Activated CD8-positive, alpha-beta memory T cell treated with anti-CD3 and anti-CD28 coated beads, Interleukin-2, amount 10 ng/mL, durations not matched to agents 7 days and 5 days (primary cell): Measurements from ENCODE around the gene MOB3C. TPM values are rescaled to one million over a fixed set of nuclear protein-coding genes. Genes with fewer than 3 reads are reported as not detected.
"Not testable (repeated sequence)": the region's sequence is repeated elsewhere in the genome, so short reads cannot be mapped to it uniquely, and the experiment has no call there.

Experiments
- ATAC-seq: fragments of 150-1000 bp; cut with Tn5 transposase; one replicate; pipeline ENCODE4 v1.10.0; 2021; ENCODE audit warnings: moderate library complexity
- CTCF ChIA-PET: fragments of 350-600 bp; sonication (Branson Sonifier 250); formaldehyde crosslinking; loops from one replicate; lab custom pipeline; 2021; ENCODE audit warnings: antibody characterized with exemption; lab: Charles Lee
- DNase-seq: peaks from one replicate; pipeline ENCODE4 v3.0.0-alpha.2; 2020
- H3K27ac Mint-ChIP-seq: one replicate; pipeline ENCODE4 v1.8.0; 2021; ENCODE audit warnings: mild to moderate bottlenecking, mixed read lengths
- H3K27me3 Mint-ChIP-seq: one replicate; pipeline ENCODE4 v1.8.0; 2021; ENCODE audit warnings: mixed read lengths
- H3K36me3 Mint-ChIP-seq: one replicate; pipeline ENCODE4 v1.8.0; 2021; ENCODE audit warnings: mild to moderate bottlenecking, mixed read lengths
- H3K4me1 Mint-ChIP-seq: one replicate; pipeline ENCODE4 v1.8.0; 2021; ENCODE audit warnings: mixed read lengths
- H3K4me3 Mint-ChIP-seq: one replicate; pipeline ENCODE4 v1.8.0; 2021; ENCODE audit warnings: mild to moderate bottlenecking, moderate library complexity, mixed read lengths
- H3K9me3 Mint-ChIP-seq: one replicate; pipeline ENCODE4 v1.8.0; 2022; ENCODE audit warnings: low read depth, mixed read lengths
- total RNA-seq, 2 experiments: library from RNA; stranded (reverse); gene quantifications; one replicate each; pipeline ENCODE4 v1.2.3, GENCODE V29; 2021

MOB3C gene
- total RNA-seq = 10 to 100 TPM; 18.3 to 20.7 TPM

DNA sequence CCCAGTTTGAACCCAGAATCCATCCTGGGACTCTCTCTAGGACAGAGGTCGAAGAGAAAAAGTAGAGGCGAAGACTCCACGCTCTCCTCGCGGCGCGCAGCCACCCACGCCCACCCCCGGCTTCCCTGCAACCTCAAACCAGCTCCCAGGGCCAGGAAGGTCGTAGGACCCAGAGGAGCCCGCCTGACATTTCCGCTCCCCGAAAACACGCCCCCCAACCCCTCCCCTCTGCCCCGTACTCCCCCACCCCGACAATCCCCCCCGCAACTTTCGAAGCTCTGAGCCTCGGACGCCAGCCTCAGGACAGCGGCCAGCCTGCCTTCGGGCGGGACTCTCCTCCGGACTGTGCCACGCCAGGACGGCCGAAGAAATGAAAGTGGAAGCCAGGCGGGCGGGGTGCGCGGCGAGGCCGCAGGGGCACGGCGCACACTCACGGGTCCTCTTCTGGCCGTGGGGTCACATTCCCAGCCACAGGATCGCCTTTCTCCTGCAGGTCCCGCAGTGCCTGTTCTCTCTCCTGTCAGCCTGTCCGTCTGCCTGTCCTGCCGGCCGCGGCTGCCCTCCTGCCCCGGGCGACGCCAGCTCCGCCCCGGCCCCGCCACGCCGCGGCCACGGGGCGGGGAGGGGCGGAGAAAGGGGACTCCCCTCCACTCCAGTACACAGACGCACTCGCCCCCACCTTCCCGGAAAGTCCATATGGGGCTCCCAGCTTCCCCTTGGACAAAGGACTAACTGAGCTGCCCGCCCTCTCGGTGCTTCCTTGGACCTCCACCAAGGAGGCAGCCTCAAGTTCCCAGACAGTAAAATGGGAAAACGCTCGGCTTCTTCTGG, at the start of gene MOB3C:
MOB3C (minus strand) TSS at position 535 of the 831 bp plus-strand sequence. CDS start 3,490 bp downstream, outside the sequence.
- DNase-seq = peak; percentile 74
- Mint-ChIP-seq H3K4me1 (peaks cover 57% of the 10 kb centered on the region), H3K27ac (peak within 1 kb of the TSS; percentile 84), H3K36me3 (peaks cover 5% of the 10 kb centered on the region), H3K4me3 (peak within 1 kb of the TSS; percentile 91), H3K27me3 (no peaks in the 10 kb centered on the region), H3K9me3 (no peaks in the 10 kb centered on the region)
- ATAC-seq = peak; percentile 88
- CTCF ChIA-PET = interaction anchor here (0.8 to 5.4 kb wide), 11 partner anchors 8 to 108 kb away, joined by 3 to 51 read pairs (median 4); partner anchors contain the start of genes ATPAF1, EFCAB14 and MKNK1

GRCh38 chr1:46665983-46666382, 49.4 kb upstream of the MOB3C start:
- Mint-ChIP-seq H3K9me3 (no peaks in the 10 kb centered on the region), H3K27ac (no peak overlapping the region), H3K4me1 (peaks cover 19% of the 10 kb centered on the region), H3K27me3 (no peaks in the 10 kb centered on the region), H3K36me3 (peaks cover 16% of the 10 kb centered on the region), H3K4me3 (no peak overlapping the region)
- DNase-seq (no peak), ATAC-seq (no peak)
- CTCF ChIA-PET = no interaction called here

GRCh38 chr1:46662919-46663318, 46.3 kb upstream of the MOB3C start:
- H3K27ac Mint-ChIP-seq, H3K9me3 Mint-ChIP-seq, ATAC-seq, CTCF ChIA-PET, DNase-seq, H3K4me3 Mint-ChIP-seq, H3K27me3 Mint-ChIP-seq: not testable (repeated sequence)
- Mint-ChIP-seq H3K4me1 (peaks cover 41% of the 10 kb centered on the region), H3K36me3 (peaks cover 20% of the 10 kb centered on the region)

DNA sequence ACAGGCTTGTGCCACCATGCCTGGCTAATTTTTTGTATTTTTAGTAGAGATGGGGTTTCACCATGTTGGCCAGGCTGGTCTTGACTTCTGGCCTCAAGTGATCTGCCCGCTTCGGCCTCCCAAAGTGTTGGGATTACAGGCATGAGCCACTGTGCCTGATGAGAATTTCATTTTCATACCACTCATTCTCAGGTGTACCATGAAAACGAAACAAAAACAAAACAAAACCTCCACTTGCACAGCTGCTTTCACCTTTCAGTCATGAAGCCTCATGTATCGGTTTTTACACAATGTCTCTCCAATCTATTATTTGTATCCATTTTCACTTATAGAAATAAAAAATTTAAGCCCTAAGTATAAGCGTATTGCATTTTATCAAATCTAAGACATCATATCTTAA, 43.5 kb upstream of the MOB3C start:
- not testable (repeated sequence) for H3K27me3 Mint-ChIP-seq, H3K9me3 Mint-ChIP-seq, DNase-seq
- H3K4me3 Mint-ChIP-seq = peak overlapping the region; percentile 24
- CTCF ChIA-PET = interaction anchor here (0.7 kb wide), 1 partner anchor 92 kb away, joined by 3 read pairs; no protein-coding TSS in a partner anchor
- peaks cover 29% of the 10 kb centered on the region for H3K4me1 Mint-ChIP-seq
- ATAC-seq = peak; percentile 60
- H3K27ac Mint-ChIP-seq = peak overlapping the region; percentile 61
- peaks cover 37% of the 10 kb centered on the region for H3K36me3 Mint-ChIP-seq

DNA sequence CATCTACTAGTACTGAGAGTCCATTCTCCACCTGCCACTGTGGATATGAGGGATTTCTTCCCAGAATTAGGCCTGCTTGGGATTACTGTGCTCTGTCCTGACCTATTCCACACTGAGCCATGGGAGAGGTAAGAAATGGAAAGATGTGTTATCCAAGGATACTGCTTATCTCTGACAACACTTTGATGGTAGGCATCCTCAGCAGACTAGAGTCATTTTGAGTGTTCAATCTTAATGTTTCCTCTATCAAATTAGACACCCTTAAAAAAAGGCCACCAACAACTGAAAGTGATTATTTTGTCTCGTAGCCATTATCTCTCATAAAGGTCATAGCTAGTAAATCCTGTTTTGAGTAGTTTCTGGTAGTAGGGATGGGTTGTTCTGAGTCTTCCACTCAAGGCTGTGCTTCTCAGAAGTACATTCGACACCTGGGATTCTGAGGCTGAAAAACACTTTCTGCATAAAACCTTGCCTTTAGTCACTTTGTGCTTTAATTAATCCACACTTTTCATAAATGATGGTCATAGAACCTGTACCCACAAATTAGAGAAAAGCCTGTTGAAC, 42.8 kb upstream of the MOB3C start:
- Mint-ChIP-seq H3K4me3 (no peak overlapping the region), H3K9me3 (peaks cover 4% of the 10 kb centered on the region), H3K27me3 (no peaks in the 10 kb centered on the region), H3K27ac (peak overlapping the region; percentile 66), H3K4me1 (peaks cover 29% of the 10 kb centered on the region), H3K36me3 (peaks cover 40% of the 10 kb centered on the region)
- ATAC-seq (peak; percentile 42), DNase-seq (no peak)
- CTCF ChIA-PET = interaction anchor here (1.6 kb wide), 1 partner anchor 66 kb away, joined by 4 read pairs; no protein-coding TSS in a partner anchor

GRCh38 chr1:46657775-46658174, 41.2 kb upstream of the MOB3C start:
- Mint-ChIP-seq H3K36me3 (peaks cover 44% of the 10 kb centered on the region), H3K4me3 (no peak overlapping the region), H3K27ac (no peak overlapping the region), H3K27me3 (no peaks in the 10 kb centered on the region), H3K4me1 (peaks cover 34% of the 10 kb centered on the region), H3K9me3 (peaks cover 4% of the 10 kb centered on the region)
- ATAC-seq (no peak), DNase-seq (no peak)
- CTCF ChIA-PET = interaction anchor here (0.9 to 2.0 kb wide), 5 partner anchors 10 to 67 kb away, joined by 3 to 4 read pairs (median 4); partner anchors contain the start of gene ATPAF1

- no peak for DNase-seq
- CTCF ChIA-PET = interaction anchor here (0.8 to 0.9 kb wide), 2 partner anchors 11 to 19 kb away, joined by 3 read pairs; no protein-coding TSS in a partner anchor
- ATAC-seq = no peak
- H3K27me3 Mint-ChIP-seq = no peaks in the 10 kb centered on the region
- H3K4me3 Mint-ChIP-seq = no peak overlapping the region
- H3K27ac Mint-ChIP-seq = no peak overlapping the region
- peaks cover 36% of the 10 kb centered on the region for H3K4me1 Mint-ChIP-seq
- peaks cover 50% of the 10 kb centered on the region for H3K36me3 Mint-ChIP-seq
- H3K9me3 Mint-ChIP-seq = peaks cover 4% of the 10 kb centered on the region
Observed at GRCh38 chr1:46656643-46657042, 40.0 kb upstream of the MOB3C start.

- ATAC-seq (no peak), DNase-seq (no peak)
- Mint-ChIP-seq H3K36me3 (peaks cover 51% of the 10 kb centered on the region), H3K27me3 (no peaks in the 10 kb centered on the region), H3K4me3 (no peak overlapping the region), H3K4me1 (peaks cover 32% of the 10 kb centered on the region), H3K9me3 (peaks cover 4% of the 10 kb centered on the region), H3K27ac (no peak overlapping the region)
- CTCF ChIA-PET = interaction anchor here (0.9 to 1.0 kb wide), 2 partner anchors 9 to 69 kb away, joined by 3 to 4 read pairs; no protein-coding TSS in a partner anchor
Observed at GRCh38 chr1:46655848-46656247, 39.2 kb upstream of the MOB3C start.

DNA sequence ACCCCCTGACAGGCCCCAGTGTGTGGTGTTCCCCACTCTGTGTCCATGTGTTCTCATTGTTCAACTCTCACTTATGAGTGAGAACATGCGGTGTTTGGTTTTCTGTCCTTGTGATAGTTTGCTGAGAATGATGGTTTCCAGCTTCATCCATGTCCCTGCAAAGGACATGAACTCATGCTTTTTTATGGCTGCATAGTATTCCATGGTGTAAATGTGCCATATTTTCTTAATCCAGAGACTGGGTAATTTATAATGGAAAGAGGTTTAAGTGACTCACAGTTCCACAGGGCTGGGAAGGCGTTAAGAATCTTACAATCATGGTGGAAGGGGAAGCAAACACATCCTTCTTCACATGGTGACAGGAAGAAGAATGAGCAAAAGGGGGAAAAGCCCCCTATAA, 38.1 kb upstream of the MOB3C start:
- not testable (repeated sequence) for H3K4me3 Mint-ChIP-seq, ATAC-seq, DNase-seq, H3K27me3 Mint-ChIP-seq, H3K9me3 Mint-ChIP-seq, H3K27ac Mint-ChIP-seq
- Mint-ChIP-seq H3K36me3 (peaks cover 62% of the 10 kb centered on the region), H3K4me1 (peaks cover 22% of the 10 kb centered on the region)
- CTCF ChIA-PET = interaction anchor here (0.5 to 1.5 kb wide), 2 partner anchors 50 to 66 kb away, joined by 3 to 4 read pairs; partner anchors contain the start of gene MKNK1

GRCh38 chr1:46654012-46654411, 37.4 kb upstream of the MOB3C start:
- CTCF ChIA-PET = interaction anchor here (0.5 to 1.5 kb wide), 3 partner anchors 50 to 71 kb away, joined by 3 to 5 read pairs (median 4); partner anchors contain the start of gene MKNK1
- Mint-ChIP-seq H3K4me3 (no peak overlapping the region), H3K4me1 (peaks cover 16% of the 10 kb centered on the region), H3K27me3 (no peaks in the 10 kb centered on the region), H3K36me3 (peaks cover 67% of the 10 kb centered on the region), H3K27ac (no peak overlapping the region), H3K9me3 (peaks cover 9% of the 10 kb centered on the region)
- DNase-seq (no peak), ATAC-seq (no peak)

GRCh38 chr1:46653405-46653958, 36.9 kb upstream of the MOB3C start:
- Mint-ChIP-seq H3K4me3 (no peak overlapping the region), H3K27me3 (no peaks in the 10 kb centered on the region), H3K27ac (peak overlapping the region; percentile 32), H3K36me3 (peaks cover 71% of the 10 kb centered on the region), H3K4me1 (peaks cover 15% of the 10 kb centered on the region), H3K9me3 (peaks cover 9% of the 10 kb centered on the region)
- no peak for DNase-seq
- ATAC-seq = peak; percentile 33
- CTCF ChIA-PET = interaction anchor here (1.1 to 1.5 kb wide), 2 partner anchors 49 to 72 kb away, joined by 4 to 5 read pairs; partner anchors contain the start of gene MKNK1

GRCh38 chr1:46652321-46653100, 35.9 kb upstream of the MOB3C start:
- Mint-ChIP-seq H3K9me3 (peaks cover 9% of the 10 kb centered on the region), H3K27me3 (no peaks in the 10 kb centered on the region), H3K4me3 (no peak overlapping the region), H3K4me1 (peaks cover 7% of the 10 kb centered on the region), H3K36me3 (peaks cover 72% of the 10 kb centered on the region), H3K27ac (no peak overlapping the region)
- CTCF ChIA-PET = interaction anchor here (1.1 kb wide), 1 partner anchor 73 kb away, joined by 5 read pairs; no protein-coding TSS in a partner anchor
- DNase-seq (no peak), ATAC-seq (no peak)
